HuH-7.5 (cell line): Measurements from ENCODE around the gene ERBB4.
A peak's percentile ranks its signal among the peaks of the same experiment; 100 is the strongest.
"Not testable (repeated sequence)": the region's sequence is repeated elsewhere in the genome, so short reads cannot be mapped to it uniquely, and the experiment has no call there.

Source experiments
- DNase-seq: peaks from one replicate; pipeline ENCODE4 v3.0.0; 2011; ENCODE audit warnings: low spot score

ERBB4 gene

DNA sequence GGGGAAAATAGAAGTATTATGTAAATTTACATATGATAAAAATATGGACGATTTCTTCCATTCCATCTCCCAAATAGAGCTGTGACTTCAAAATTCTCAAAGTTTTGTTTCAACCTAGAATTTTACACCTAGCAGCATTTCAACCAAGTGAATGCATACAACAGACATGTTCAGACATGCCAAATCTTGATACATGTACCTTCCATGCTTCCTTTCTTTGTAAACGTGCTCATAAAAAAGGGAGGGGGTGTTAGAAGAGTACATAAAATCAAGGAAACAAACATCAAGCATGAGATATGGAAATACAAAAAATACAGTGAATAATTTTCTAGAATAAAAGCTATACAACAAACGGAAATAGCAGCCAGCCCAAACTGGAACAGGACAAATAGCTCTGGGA is 974.2 kb downstream of the ERBB4 start:
- DNase-seq = no peak

GRCh38 chr2:211545582-211545981 is 993.0 kb downstream of the ERBB4 start:
- no peak for DNase-seq

- DNase-seq = no peak
Measured at GRCh38 chr2:211534632-211535031, 1004.0 kb downstream of the ERBB4 start.

- DNase-seq = not testable (repeated sequence)
Measured at GRCh38 chr2:211524248-211524647, 1014.4 kb downstream of the ERBB4 start.

DNA sequence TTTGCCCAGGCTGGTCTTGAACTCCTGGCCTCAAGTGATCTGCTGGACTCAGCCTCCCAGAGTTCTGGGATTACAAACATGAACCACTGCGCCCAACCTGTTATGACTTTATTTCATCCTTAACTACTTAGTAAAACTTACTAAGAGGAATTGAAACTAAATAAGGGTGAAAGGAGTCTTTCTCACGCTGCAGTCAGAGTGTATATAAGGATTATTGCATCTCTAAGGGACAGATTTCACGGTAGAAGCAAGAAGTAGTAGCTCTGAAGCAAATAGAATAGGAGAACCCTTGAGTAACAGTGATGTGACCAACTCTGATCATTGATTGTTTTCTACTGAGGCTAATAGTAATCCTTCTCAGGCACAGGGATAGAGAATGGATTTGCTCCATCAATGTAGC is 1022.1 kb downstream of the ERBB4 start:
- DNase-seq = no peak

DNA sequence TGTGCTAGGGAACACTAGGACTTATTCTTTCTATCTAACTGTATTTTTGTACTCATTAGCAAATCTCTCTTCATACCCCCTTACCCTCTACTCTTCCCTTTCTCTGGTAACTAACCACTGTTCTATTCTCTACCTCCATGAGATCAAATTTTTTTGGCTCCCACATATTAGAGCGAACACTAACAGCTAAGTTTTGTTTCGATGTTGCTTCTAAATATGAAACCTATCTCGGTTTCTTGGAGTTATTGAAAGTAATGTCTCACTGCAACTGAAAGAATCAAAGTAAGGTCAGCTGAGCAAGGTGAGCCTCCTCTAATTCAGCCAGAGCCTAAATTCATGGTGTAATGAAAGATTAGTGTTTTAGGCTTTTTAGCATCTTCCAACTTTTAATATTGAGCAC is 1024.6 kb downstream of the ERBB4 start:
- no peak for DNase-seq

DNA sequence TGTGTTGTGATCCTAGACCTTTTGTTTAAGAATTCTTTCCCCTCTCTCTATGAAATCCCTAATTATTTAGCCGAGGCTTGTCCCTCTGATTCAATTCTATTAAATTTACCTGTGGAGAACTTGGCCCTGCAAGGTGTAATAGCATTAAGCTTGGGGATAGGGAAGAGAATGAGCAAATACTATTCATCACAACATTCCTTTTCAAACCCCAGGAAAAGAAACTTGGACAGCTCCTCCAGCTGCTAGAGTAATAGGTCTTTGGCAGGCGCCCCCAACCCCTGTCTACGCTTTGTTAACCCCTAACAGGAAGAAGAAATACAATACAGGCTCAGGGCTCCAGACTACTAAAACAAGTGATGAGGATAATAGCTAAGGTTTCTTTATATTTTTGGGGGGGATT is 1025.2 kb downstream of the ERBB4 start:
- no peak for DNase-seq

- peak; percentile 9 for DNase-seq
Measured at GRCh38 chr2:211512806-211513205, 1025.8 kb downstream of the ERBB4 start.

DNA sequence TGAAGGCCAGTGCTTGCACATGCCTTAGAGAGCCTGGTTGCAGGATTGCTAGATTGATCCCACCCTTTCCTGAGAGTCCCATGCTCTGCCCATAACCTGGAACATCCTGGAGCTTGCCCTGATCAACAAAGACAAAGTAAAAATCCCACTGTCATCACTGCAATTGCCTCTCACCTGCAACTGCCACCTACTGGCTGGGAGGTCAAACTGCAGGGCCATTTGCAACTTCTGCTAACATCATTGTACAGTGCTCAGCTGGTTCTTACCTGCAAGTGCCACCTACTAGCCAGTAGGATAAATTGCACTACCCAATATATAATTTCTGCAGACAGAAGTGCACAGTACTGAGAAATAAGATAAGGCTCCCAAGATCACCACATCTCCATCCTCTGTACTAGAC is 1034.7 kb downstream of the ERBB4 start:
- DNase-seq = no peak

GRCh38 chr2:211503198-211503597 is 1035.4 kb downstream of the ERBB4 start:
- DNase-seq = no peak

DNA sequence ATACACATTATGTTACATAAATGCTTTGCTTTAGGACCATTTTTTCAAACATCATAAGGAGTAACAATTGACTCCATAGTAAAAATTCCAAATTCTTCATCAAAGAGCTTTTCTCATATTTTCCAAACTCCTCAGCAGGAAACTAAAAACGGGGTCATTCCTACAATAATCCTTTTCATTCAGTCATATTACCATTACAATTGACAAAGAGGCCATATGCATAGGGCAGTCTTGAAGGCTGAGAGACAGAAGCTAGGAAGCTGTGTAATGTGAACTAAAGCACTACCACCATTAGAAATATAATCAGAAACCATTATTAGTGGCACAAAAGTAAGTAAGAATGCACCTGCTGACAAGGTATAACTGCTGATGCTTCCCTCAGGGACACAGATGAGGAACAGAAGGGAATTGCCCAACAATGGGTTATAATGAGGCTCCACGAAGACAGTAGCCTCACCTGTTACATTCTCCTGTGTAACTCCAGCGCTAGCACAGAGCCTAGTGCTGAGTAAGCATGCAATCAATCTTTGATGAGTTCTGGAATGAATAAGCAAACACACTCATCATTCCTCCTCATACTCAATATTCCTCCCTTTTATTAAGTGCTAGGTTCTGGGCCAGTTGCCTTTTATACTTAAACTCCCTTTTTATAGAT is 1039.9 kb downstream of the ERBB4 start:
- no peak for DNase-seq

DNA sequence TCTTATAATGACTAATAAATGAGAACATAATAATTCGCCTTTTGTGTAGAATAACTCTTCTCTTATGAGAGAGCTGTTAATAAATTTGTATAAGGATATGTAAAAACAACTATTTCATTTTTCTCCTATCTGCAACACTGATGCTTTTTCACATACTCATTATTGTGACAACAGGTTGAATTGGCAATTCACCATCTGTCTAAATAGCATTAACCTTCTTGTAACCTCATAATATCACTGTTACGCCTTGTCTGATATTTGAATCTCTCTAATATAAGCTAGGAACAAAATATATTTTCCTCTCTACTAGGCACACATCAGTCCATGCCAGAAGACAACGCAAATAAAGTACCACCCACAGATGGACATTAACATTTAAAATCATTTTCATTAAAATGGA is 1043.3 kb downstream of the ERBB4 start:
- no peak for DNase-seq

- DNase-seq = no peak
Measured at GRCh38 chr2:211494536-211494935, 1044.1 kb downstream of the ERBB4 start.

- DNase-seq = no peak
Measured at GRCh38 chr2:211494085-211494484, 1044.5 kb downstream of the ERBB4 start.

DNA sequence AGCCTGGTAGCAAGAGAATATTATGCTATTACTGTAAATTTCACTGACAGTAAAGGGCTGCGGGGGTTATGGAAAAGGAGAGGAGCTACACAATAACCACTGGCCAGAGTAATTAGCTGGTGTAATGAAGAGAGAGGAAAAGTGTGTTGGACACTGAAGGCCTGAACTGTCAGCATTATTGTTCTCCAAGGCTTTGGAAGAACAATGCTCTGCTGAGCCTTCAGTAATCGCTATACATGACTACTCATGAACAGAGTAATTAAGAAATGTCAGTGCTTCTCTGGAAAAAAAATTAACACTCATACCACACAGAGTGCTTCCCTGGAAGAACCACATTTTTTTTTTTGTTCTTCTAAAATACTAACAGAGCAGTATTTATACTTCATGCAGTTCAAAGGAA is 1050.9 kb downstream of the ERBB4 start:
- DNase-seq = no peak

DNA sequence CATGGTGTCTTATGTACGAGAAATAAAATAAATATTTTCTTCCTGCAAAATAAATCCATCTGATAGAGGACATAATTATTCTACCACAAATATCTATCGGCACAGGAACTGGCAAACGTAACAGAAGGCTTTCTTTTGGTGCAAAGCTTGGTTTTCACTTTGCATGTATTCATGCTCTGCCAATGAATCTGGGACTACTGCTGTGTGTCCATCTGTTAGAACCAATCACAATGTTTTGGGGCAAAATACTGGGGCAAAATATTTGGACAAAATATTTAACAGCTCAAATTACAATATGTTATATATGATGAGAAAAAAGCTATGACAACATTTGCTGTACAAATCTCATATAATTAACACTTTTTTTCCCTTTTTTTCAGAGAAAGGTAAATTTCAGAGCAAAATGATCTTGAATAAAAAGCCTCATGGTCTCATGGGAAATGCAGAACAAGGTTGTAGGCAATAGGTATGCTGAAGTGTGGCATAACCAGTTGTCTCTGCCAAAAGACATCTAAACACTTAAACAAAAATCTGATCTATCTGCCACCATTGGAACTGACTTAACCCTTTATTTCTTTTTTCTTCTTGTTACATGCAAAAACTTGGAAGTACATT is 1059.0 kb downstream of the ERBB4 start:
- no peak for DNase-seq

GRCh38 chr2:211477537-211478275 is 1060.9 kb downstream of the ERBB4 start:
- no peak for DNase-seq

- DNase-seq = no peak
Measured at GRCh38 chr2:211473116-211473515, 1065.5 kb downstream of the ERBB4 start.

DNA sequence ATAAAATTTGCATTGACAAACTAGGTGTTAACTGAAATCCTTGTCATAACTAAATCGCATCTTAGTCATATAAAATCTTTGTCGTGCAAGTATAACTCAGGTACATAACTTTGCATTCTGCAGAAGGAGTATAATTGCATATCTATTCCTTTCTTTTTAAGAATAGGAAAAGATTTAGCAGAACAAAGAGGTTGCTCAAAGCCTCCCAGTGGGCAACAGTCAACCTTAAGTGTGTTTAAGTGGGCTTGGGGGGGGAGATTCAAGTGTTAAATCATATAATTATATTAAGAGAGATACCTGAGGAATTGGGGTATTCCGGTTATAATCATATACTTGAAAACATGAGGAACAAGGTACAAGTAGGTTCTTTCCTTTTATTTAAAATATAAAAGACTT is 1068.9 kb downstream of the ERBB4 start:
- no peak for DNase-seq

DNA sequence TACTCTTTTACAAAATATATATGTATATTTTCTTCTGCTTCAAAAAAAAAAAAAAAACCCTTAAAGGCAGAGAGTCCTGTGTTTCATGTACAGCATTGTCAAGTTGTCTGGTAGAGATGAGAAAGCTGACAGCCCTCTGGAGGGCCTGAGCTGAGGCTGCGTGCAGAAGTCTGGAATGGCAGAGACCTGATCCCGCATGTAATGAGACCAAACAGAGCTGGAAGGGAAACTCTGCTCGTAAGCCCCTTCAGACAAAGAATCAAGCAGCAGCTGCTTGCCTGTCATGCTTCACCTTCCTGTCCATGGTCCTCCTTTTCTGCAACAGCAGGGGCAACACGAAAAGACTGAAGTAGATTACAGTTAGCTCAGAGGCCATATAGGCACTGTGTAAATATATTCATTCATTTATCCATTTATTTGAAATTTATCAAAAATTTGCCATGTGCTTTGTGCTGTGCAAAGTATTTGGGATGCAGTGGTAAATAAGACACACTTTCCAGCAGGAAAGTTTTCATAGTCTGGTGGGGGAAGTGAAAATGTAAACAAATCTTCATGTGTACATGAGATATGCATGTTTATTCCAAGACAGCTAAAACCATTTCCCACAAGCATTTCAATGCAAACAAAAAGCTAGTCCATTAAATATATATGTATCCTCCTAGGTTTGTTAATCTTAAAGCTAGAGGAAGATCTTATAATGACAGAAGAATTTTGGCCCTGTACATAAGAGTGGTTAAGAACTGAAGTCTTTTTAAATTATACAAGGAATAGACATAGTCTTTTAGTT is 1069.5 kb downstream of the ERBB4 start:
- no peak for DNase-seq

DNA sequence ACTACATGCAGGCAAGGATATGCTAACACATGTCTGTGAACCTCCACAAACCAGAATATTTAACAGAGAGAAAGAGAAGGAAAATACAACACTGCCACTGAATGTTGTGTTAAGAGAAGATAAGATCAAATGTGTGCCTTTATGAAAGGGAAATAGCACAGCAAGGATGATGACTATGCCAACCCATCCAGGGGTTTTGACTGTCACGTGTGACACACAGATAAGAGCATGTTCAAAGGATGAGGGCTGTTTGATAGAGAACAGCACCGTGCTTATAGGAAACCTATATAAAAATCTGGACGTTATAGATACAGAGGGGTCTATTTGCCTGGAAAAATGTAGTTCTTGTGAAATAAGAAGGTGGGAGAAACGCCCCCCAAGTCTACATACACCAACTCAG is 1070.4 kb downstream of the ERBB4 start:
- DNase-seq = no peak

DNA sequence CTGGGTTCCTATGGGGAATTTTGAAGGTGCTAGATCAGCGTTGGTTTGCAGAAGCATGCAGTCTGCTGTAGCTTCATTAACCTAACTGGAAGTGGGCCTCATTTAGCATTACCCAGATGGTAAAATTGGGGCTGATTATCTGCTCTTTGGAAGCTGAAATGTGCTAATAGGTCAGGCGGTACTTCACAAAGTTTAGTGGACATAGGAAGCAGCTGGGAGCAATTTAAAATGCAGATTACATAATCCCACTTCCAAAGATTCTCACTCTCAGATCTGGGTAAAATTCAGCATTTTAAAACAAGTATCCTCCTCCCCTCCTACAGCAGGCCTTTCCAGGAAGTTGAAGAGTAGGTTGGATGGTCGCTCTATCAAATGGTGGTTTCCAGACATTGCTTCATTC is 1075.2 kb downstream of the ERBB4 start:
- no peak for DNase-seq

DNA sequence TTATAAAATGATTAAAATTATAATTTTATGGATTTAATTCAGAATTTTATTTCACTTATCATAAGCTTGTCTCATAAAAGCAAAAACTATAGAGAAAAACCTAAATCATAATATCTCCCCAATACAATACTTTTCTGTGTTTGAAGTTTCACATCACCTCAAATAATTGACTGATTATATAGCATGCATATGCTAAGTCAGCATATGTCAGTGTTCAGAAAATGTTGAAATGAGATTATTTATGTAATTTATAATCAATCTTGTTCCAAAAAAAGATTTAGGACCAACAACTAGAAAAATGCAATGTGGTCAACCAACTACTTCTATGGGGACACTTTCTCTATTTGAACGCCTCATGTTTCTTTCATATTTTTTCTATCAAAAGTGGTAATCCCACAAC is 1079.6 kb downstream of the ERBB4 start:
- no peak for DNase-seq
